Mammary epithelial cell (primary cell): ENCODE measurements around the gene RGS8.
"Not testable (repeated sequence)": the region's sequence is repeated elsewhere in the genome, so short reads cannot be mapped to it uniquely, and the experiment has no call there.

Experiments used
- EZH2 ChIP-seq: IDR thresholded peaks from 2 replicates; pipeline ENCODE4 v1.6.1; 2012; ENCODE audit warnings: low read length, inconsistent platforms, borderline replicate concordance
- TF ChIP-seq, protein P1 (sequence below), 2 donors: IDR thresholded peaks in 1 of 2; conservative IDR thresholded peaks in 1 of 2; 2 replicates each; pipeline ENCODE4 v1.5.1; 2011 to 2012; ENCODE audit warnings: inconsistent platforms in 2 of 2, low read length in 2 of 2, mild to moderate bottlenecking in 2 of 2, control low read depth in 1 of 2, low read depth in 1 of 2; ENCODE audit not compliant: insufficient read depth in 1 of 2; ENCODE audit errors: extremely low read depth in 1 of 2

DNA sequence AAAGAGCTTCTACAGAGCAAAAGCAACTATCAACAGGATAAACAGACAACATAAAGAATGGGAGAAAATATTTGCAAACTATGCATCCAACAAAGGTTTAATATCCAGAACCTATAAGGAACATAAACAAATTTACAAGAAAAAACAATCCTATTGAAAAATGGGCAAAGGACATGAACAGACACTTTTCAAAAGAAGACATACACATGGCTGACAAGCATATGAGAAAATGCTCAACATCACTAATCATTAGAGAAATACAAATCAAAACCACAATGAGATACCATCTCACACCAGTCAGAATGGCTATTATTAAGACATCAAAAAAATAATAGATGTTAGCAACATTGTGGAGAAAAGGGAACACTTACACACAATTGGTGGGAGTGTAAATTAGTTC, 8.8 kb upstream of the RGS8 start:
- TF ChIP-seq, protein P1, sequence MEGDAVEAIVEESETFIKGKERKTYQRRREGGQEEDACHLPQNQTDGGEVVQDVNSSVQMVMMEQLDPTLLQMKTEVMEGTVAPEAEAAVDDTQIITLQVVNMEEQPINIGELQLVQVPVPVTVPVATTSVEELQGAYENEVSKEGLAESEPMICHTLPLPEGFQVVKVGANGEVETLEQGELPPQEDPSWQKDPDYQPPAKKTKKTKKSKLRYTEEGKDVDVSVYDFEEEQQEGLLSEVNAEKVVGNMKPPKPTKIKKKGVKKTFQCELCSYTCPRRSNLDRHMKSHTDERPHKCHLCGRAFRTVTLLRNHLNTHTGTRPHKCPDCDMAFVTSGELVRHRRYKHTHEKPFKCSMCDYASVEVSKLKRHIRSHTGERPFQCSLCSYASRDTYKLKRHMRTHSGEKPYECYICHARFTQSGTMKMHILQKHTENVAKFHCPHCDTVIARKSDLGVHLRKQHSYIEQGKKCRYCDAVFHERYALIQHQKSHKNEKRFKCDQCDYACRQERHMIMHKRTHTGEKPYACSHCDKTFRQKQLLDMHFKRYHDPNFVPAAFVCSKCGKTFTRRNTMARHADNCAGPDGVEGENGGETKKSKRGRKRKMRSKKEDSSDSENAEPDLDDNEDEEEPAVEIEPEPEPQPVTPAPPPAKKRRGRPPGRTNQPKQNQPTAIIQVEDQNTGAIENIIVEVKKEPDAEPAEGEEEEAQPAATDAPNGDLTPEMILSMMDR (conservative IDR thresholded peaks at IDR 0.05 in 1 of 2, IDR thresholded peaks at IDR 0.05 in 1 of 2; ENCODE audit: extremely low read depth in 1 of 2, insufficient read depth in 1 of 2, low read depth in 1 of 2, low read length in 2 of 2): not testable (repeated sequence)
- not testable (repeated sequence) for TF ChIP-seq EZH2
